ENCODE data around the gene LIPC.

DNA sequence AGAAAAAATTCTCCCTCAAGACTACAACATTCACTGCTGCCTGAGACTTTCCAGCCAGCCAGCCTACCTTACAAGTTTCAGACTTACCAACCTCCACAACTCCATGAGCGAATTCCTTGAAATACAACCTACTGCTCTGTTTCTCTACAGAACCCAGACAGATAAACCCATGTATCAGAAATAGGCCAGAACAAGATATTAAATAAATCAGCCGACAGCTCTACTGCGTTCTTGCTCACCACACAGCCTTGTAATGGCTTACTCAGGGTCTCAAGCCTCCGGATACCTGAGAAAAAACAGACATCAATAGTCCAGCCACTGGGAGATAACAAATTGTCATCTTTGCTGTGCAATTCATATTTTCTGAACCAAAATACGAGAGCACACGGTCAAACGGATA, 43.6 kb upstream of the LIPC start:
- TF ChIP-seq, protein P1, sequence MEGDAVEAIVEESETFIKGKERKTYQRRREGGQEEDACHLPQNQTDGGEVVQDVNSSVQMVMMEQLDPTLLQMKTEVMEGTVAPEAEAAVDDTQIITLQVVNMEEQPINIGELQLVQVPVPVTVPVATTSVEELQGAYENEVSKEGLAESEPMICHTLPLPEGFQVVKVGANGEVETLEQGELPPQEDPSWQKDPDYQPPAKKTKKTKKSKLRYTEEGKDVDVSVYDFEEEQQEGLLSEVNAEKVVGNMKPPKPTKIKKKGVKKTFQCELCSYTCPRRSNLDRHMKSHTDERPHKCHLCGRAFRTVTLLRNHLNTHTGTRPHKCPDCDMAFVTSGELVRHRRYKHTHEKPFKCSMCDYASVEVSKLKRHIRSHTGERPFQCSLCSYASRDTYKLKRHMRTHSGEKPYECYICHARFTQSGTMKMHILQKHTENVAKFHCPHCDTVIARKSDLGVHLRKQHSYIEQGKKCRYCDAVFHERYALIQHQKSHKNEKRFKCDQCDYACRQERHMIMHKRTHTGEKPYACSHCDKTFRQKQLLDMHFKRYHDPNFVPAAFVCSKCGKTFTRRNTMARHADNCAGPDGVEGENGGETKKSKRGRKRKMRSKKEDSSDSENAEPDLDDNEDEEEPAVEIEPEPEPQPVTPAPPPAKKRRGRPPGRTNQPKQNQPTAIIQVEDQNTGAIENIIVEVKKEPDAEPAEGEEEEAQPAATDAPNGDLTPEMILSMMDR (IDR thresholded peaks at IDR 0.05; ENCODE audit: borderline replicate concordance, extremely low read depth, low read length, poor library complexity, severe bottlenecking) = no peak
- no peak for TF ChIP-seq EZH2 (IDR thresholded peaks at IDR 0.05; ENCODE audit: borderline replicate concordance, low read depth, low read length, severe bottlenecking)

All from DND-41 (cell line).